Stomach (tissue), 4 donors: ENCODE results near the gene FAM83F.

ENCODE experiments used
- EP300 ChIP-seq: sonication (generic); formaldehyde crosslinking; IDR thresholded peaks from one replicate; pipeline ENCODE4 v1.6.1; 2017; ENCODE audit warnings: antibody characterized with exemption
- POLR2A ChIP-seq, 4 donors: fragments of 450-650 bp; IDR thresholded peaks; one replicate each; pipeline ENCODE4 v1.6.1; 2016; ENCODE audit warnings: antibody characterized with exemption in 4 of 4, control low read depth in 2 of 4, mild to moderate bottlenecking in 1 of 4, moderate library complexity in 1 of 4
- POLR2AphosphoS5 ChIP-seq, 3 donors: sonication (generic); formaldehyde crosslinking; IDR thresholded peaks; one replicate each; pipeline ENCODE4 v1.6.1; 2016; ENCODE audit warnings: antibody characterized with exemption in 3 of 3
- TF ChIP-seq, protein P1 (sequence below), 7 experiments: fragments of 450-650 bp in 4 of 7; fragments of 200-600 bp in 3 of 7; sonication (generic) in 3 of 7; IDR thresholded peaks; one replicate each; pipeline ENCODE4 v1.5.1; 2016 to 2019; ENCODE audit warnings: antibody characterized with exemption in 7 of 7, control low read depth in 2 of 7, mild to moderate bottlenecking in 1 of 7

DNA sequence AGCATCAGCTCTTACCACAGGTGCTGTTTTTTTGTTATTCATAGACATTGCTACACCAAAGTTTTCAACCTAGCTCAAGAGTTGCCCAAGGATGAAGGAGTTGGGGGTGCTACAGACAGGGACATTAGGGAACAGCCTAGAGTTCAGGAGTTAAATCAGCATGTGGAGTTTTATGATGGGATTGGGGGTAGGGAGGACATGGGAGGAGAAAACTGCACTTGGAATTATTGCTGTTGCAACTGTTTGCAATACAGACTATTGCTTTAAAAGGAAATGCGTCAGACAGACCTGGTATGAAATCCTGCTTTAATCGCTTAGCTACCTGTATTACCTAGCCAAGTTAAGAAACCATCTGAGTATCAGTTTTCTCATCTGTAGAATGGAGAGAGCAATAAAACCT, 28.3 kb upstream of the FAM83F start:
- TF ChIP-seq, protein P1, sequence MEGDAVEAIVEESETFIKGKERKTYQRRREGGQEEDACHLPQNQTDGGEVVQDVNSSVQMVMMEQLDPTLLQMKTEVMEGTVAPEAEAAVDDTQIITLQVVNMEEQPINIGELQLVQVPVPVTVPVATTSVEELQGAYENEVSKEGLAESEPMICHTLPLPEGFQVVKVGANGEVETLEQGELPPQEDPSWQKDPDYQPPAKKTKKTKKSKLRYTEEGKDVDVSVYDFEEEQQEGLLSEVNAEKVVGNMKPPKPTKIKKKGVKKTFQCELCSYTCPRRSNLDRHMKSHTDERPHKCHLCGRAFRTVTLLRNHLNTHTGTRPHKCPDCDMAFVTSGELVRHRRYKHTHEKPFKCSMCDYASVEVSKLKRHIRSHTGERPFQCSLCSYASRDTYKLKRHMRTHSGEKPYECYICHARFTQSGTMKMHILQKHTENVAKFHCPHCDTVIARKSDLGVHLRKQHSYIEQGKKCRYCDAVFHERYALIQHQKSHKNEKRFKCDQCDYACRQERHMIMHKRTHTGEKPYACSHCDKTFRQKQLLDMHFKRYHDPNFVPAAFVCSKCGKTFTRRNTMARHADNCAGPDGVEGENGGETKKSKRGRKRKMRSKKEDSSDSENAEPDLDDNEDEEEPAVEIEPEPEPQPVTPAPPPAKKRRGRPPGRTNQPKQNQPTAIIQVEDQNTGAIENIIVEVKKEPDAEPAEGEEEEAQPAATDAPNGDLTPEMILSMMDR (IDR thresholded peaks at IDR 0.05): no peak
- TF ChIP-seq POLR2A (IDR thresholded peaks at IDR 0.05) (no peak), POLR2AphosphoS5 (IDR thresholded peaks at IDR 0.05) (no peak), EP300 (no peak)
